Measurements from ENCODE around the gene EPN1.
"Not testable (repeated sequence)": the region's sequence is repeated elsewhere in the genome, so short reads cannot be mapped to it uniquely, and the experiment has no call there.

The EPN1 gene

DNA sequence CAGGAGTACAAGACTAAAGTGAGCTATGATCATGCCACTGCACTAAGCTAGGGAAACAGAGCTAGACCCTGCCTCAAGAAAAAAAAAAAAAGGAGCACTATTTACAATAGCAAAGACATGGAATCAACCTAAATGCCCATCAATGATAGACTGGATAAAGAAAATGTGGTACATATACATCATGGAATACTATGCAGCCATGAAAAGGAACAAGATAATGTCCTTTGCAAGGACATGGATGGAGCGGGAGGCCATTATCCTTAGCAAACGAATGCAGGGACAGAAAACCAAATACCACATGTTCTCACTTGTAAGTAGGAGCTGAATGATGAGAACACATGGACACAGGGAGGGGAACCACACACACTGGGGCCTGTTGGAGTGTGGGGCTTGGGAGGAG lies 55.4 kb downstream of the EPN1 start:
- not testable (repeated sequence) for DNase-seq

DNA sequence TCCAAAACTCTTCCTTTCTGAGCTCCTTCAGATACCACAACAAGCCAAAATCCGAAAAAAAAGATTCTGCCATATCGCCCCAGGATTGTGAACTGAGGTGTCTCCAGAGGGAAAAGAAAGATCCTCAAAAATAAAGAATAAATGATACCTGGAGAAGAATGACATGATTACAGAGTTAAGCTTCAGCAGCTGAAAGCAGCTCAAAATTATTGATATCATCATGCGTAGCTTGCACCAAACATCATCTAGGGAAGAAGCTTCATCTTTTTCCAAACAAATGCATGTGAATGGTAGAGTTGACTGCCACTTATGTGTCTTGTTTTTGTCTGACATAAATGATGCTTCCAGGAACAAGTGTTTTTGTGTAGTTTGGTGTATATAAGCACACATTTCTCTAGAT lies 63.3 kb downstream of the EPN1 start, which contains the start of gene NLRP9:
TSS of gene NLRP9 (minus strand) at position 101 of the 400 bp plus-strand sequence. CDS start at position 73, 28 bp downstream.
- DNase-seq, result no peak

DNA sequence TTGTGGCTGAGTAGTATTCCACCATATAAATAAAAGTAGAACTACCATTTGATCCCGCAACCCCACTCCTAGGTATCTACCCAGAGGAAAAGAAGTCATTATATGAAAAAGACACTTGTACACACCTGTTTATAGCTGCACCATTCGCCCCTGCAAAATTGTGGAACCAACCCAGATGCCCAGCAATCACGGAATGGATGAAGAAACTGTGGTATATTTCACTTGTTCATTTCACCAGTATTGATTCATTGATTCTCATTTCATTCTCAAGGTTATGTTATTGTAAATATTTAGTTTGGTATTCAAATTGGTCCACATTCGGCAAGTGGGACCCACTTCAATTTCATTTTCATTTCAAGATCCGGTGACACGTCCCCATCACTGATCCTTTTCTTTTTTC lies 75.7 kb downstream of the EPN1 start:
- no peak for DNase-seq

DNA sequence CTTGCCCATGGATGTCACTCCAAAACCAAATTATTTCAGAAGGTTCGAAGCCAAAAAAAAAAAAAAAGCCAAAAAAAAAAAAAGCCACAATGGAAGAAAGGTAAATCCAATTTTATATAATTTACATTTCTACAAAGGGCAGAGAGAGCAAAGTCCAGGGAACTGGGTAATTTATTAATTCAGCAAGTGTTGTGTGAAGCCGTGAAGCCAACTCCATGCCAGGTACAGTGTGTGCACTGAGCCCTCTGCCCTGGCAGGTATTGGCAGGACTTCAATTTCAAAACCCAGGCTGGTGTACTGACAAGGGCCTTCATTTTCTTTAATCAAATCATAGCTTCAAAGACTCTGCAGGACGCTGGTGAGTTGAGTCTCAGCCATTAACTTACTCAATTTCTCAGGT lies 78.4 kb downstream of the EPN1 start:
- DNase-seq, result no peak

DNA sequence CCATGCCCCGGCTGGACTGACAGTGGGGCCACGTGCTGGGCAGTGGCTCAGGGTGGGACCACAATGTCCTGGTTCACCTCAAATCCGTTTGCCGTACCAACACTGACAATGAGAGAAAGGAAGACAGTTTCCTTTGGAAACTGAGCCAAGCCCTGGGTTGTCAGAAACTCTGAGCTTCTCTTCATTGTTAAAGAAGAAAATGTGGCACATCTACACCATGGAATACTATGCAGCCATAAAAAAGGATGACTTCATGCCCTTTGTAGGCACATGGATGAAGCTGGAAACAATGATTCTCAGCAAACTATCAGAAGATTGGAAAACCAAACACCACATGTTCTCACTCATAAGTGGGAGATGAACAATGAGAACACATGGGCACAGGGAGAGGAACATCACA lies 81.8 kb downstream of the EPN1 start:
- not testable (repeated sequence) for DNase-seq

DNA sequence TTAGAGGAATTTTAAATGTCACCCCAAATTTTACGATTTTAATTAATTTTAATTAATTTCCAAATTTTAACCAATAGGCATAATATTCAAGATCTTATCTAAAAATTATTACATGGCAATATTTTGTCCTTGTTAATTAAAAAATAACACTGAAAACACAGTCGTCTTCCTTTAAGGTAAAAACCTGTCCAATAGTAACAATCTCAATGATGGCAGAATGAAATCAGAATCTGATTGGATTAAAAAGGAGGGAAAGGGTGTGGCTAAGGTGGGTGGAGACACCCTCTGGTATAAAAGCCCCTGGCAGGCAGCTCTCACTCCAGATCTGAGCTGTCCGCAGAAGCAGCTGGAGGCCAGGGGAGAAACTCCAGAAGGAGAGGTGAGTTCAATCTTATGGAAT lies 83.8 kb downstream of the EPN1 start, which contains the start of gene RFPL4A:
TSS of gene RFPL4A (plus strand) at position 301 of the 400 bp plus-strand sequence. CDS start 2,704 bp downstream, outside the sequence.
- not testable (repeated sequence) for DNase-seq

Data from NCI-H2029 treated with DMSO at 0.1 percent for 48 hours (cell line).